22Rv1 (cell line): Measurements from ENCODE around the gene BCL6.

ENCODE experiments used
- CTCF ChIP-seq: fragments of 450-650 bp; IDR thresholded peaks from 2 replicates; pipeline ENCODE4 v1.5.1; 2017; ENCODE audit warnings: mild to moderate bottlenecking
- ZFX ChIP-seq: fragments of 450-650 bp; IDR thresholded peaks from 2 replicates; pipeline ENCODE4 v1.6.1; 2017; ENCODE audit warnings: antibody characterized with exemption, borderline replicate concordance

DNA sequence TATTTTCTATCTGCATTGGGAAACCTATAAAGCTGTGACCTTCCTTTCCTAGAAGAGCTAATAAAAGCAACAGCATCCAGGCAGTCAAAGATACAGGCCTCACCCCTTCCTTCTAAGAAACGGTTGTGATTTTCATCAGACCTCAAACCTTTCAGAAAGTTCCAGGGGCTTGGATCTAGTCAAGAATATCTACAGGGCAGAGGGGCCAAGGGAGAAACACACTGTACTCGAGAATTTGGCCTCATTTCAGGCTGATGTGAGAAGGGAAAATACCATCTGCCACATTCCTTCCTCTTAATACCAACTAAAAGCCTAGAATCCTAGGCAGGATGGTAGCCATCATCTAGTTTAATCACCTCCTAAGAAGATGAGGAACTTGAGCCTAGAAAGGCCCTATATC is 24.5 kb upstream of the BCL6 start:
- no peak for TF ChIP-seq CTCF
- TF ChIP-seq ZFX, result no peak
